IgD-negative memory B cell (primary cell): ENCODE results near the gene NAALADL2. TPM values are rescaled to one million over a fixed set of nuclear protein-coding genes. Genes with fewer than 3 reads are reported as not detected.

Source experiments
- H3K27ac Mint-ChIP-seq, 3 donors: one replicate each; pipeline ENCODE4 v1.8.0; 2020 to 2022; ENCODE audit warnings: mild to moderate bottlenecking in 3 of 3, mixed read lengths in 3 of 3, moderate library complexity in 1 of 3
- H3K27me3 Mint-ChIP-seq: one replicate; pipeline ENCODE4 v1.8.0; 2021; ENCODE audit warnings: mixed read lengths
- H3K36me3 Mint-ChIP-seq: one replicate; pipeline ENCODE4 v1.8.0; 2020; ENCODE audit warnings: mild to moderate bottlenecking, mixed read lengths
- H3K4me1 Mint-ChIP-seq, 3 donors: one replicate each; pipeline ENCODE4 v1.8.0; 2020 to 2022; ENCODE audit warnings: mixed read lengths in 3 of 3, mild to moderate bottlenecking in 1 of 3
- H3K4me3 Mint-ChIP-seq, 4 donors: one replicate each; pipeline ENCODE4 v1.8.0; 2020 to 2022; ENCODE audit warnings: mild to moderate bottlenecking in 4 of 4, mixed read lengths in 4 of 4, moderate library complexity in 3 of 4
- H3K9me3 Mint-ChIP-seq, 3 donors: one replicate each; pipeline ENCODE4 v1.8.0; 2020 to 2021; ENCODE audit warnings: mixed read lengths in 3 of 3, mild to moderate bottlenecking in 1 of 3
- polyA plus RNA-seq: library from polyadenylated mRNA; unstranded; fragments of 300-500 nt; fragmentation: Illumina TruSeq; gene quantifications from one replicate; pipeline ENCODE4 v1.2.3, GENCODE V29; 2021

Gene NAALADL2
- polyA plus RNA-seq, 1 donor from 2014 or later: not detected

DNA sequence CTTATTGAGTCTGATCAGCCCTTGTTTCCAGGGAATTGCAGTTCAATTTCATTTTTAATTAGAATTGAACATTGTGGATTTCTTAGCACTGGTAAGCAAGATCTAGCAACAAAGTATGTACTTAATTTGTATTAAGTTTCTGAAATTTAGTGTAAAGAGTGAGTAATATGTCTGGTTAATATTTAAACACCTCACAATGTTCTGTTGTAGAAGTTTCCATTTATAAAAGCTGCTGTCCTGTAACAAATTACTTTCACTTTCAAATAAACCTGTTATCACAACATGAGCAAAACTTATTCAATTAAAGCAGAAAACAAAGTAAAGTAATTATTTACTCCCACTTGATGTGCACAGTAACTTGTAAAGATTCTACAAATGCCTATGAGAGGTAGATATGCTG, 448.5 kb downstream of the NAALADL2 start:
- Mint-ChIP-seq H3K4me1 (no peaks in the 10 kb centered on the region), H3K9me3 (peaks cover 0 to 2% (median 0%) of the 10 kb centered on the region in 3 donors), H3K27ac (no peak overlapping the region), H3K36me3 (no peaks in the 10 kb centered on the region), H3K4me3 (no peak overlapping the region), H3K27me3 (no peaks in the 10 kb centered on the region)

DNA sequence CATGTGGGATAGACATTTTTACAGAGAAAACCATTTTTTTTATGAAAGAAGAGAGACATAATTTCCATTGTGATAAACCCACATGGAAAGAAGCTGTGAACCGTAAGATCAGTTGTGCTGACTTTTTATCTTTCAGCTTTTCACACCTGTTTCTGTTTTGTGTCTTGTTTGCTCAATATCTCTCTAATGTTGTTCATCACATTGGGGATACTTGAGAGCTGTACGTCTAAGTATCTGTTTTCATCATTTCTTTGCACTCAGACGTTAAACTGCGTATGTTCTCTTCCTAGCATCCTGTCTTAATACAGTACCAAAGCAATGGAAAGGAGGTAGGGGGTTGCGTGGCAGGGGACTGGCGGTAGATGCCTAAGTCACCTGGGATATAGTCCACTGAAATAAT, 449.0 kb downstream of the NAALADL2 start:
- H3K27ac Mint-ChIP-seq: no peak overlapping the region
- no peaks in the 10 kb centered on the region for H3K27me3 Mint-ChIP-seq
- H3K9me3 Mint-ChIP-seq: peaks cover 0 to 2% (median 0%) of the 10 kb centered on the region in 3 donors
- H3K36me3 Mint-ChIP-seq: no peaks in the 10 kb centered on the region
- no peaks in the 10 kb centered on the region for H3K4me1 Mint-ChIP-seq
- no peak overlapping the region for H3K4me3 Mint-ChIP-seq

DNA sequence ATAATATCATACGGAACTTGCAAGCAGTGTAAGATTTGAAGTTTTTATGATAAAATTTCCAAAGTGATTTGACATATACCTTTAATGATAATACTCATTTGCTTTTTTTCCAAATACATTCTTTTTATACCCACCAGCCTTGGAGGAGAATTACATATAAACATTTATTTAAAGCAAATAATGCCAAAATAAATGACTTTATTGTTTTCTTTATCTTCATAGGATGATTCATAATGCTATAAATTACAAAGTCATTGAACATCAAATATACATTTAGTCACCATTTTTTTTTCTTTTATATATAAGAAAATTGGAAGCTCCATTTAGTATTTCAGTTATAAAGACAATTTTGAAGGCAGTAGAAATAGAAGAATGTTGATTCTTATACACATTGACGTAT, 450.9 kb downstream of the NAALADL2 start:
- H3K9me3 Mint-ChIP-seq: peaks cover 0 to 2% (median 0%) of the 10 kb centered on the region in 3 donors
- H3K27me3 Mint-ChIP-seq: no peaks in the 10 kb centered on the region
- no peak overlapping the region for H3K4me3 Mint-ChIP-seq
- no peaks in the 10 kb centered on the region for H3K36me3 Mint-ChIP-seq
- no peak overlapping the region for H3K27ac Mint-ChIP-seq
- H3K4me1 Mint-ChIP-seq: no peaks in the 10 kb centered on the region

DNA sequence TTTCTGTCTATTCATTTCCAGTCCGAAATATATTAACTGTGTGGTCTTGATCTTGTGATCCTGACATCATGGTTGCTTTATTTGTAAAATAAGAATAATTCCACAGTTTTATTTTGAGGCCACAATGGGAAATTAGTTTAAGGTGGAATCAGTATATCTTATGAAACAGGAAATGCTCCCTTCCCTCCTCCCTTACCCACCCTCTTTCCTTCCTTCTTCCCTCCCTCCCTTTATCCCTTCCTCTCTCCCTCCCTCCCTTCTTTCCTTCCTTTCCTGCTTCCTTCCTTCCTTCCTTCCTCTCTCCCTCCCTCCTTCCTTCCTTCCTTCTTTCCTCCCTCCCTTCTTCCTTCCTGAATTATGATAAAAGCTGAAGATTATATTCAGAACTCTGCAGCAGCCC, 452.3 kb downstream of the NAALADL2 start:
- peak overlapping the region in 1 of 3 donors; percentile 47 for H3K27ac Mint-ChIP-seq
- H3K36me3 Mint-ChIP-seq: no peaks in the 10 kb centered on the region
- H3K27me3 Mint-ChIP-seq: no peaks in the 10 kb centered on the region
- H3K9me3 Mint-ChIP-seq: peaks cover 0 to 2% (median 0%) of the 10 kb centered on the region in 3 donors
- H3K4me1 Mint-ChIP-seq: no peaks in the 10 kb centered on the region
- no peak overlapping the region for H3K4me3 Mint-ChIP-seq

DNA sequence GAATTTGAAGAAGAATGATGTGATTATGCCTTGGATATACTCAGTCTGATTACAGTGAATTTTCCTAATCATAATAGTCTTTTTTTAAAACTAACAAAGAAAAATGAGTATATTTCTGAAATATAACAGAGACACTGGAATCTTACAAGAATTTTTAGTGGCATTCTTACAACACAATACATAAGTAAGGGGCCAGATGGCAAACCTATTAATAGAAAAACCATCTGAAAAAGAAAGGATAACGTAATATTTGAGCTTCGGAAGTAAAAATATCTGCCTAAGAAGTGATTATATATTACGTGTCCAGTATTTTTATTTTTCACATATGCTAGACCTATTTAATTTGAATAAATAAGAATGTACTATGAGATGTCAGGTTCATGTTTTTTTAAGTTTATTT, 452.8 kb downstream of the NAALADL2 start:
- Mint-ChIP-seq H3K27ac (no peak overlapping the region), H3K4me1 (no peaks in the 10 kb centered on the region), H3K9me3 (peaks cover 0 to 2% (median 0%) of the 10 kb centered on the region in 3 donors), H3K36me3 (no peaks in the 10 kb centered on the region), H3K27me3 (no peaks in the 10 kb centered on the region), H3K4me3 (no peak overlapping the region)

DNA sequence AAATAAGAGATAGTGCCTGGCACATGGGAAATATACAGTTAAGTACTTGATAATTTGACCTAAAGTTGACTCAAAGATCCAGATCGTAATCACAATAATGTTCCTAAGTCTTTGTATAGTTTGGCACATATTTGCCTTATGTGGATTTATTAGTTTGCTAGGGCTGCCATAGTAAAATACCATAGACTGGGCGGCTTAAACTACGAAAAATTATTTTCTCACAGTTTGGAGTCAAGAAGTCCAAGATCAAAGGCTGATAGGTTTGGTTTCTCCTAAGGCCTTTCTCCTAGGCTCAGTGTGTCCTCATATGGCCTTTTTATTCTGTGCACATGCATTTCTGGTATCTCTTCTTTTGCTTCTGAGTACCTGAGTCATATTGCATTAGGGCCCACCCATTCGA, 453.7 kb downstream of the NAALADL2 start:
- H3K36me3 Mint-ChIP-seq: no peaks in the 10 kb centered on the region
- H3K27ac Mint-ChIP-seq: peak overlapping the region in 1 of 3 donors; percentile 28
- no peaks in the 10 kb centered on the region for H3K27me3 Mint-ChIP-seq
- no peaks in the 10 kb centered on the region for H3K4me1 Mint-ChIP-seq
- peaks cover 0 to 2% (median 0%) of the 10 kb centered on the region in 3 donors for H3K9me3 Mint-ChIP-seq
- no peak overlapping the region for H3K4me3 Mint-ChIP-seq

DNA sequence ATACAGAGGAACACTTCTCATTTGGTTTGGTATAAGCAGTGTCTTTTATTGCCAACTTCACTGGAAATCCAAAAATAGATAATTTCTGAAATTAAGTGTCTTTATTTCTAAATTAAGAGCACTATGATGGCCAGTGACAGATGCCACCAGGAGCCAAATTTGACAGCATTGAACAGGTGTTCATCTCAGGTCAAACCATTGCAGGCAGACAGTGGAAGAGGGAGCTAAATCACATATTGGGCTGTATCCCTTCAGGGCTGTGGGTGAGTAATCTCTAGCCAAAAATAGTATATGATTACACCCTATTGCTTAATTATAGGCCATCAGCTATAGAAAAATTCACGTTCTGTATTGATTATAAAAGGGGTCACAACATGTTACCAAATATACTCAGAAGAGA, 457.7 kb downstream of the NAALADL2 start:
- Mint-ChIP-seq H3K9me3 (peaks cover 0 to 1% (median 0%) of the 10 kb centered on the region in 3 donors), H3K4me3 (no peak overlapping the region), H3K27ac (no peak overlapping the region), H3K4me1 (no peaks in the 10 kb centered on the region), H3K27me3 (no peaks in the 10 kb centered on the region), H3K36me3 (no peaks in the 10 kb centered on the region)

DNA sequence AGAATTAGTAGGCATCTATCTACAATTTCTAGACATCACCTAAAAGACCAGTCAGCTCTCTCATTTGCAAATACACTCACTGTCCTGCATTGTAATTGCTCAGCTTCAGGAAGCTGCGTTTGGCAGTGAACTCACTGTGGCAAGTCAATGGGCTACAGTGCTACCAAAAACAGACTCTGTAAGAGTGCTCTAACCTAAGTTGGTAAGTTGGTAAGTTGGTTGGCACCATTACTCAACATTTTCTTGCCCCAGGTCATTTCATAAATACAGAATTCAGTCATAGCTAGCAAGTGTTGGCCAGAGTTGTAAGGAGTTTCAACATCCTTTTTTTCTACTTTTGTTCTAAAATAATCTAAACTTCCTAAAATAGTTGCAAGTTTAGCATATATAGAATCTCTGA, 466.3 kb downstream of the NAALADL2 start:
- Mint-ChIP-seq H3K4me1 (no peaks in the 10 kb centered on the region), H3K4me3 (no peak overlapping the region), H3K36me3 (no peaks in the 10 kb centered on the region), H3K27ac (no peak overlapping the region), H3K9me3 (peaks cover 1 to 11% (median 2%) of the 10 kb centered on the region in 3 donors), H3K27me3 (no peaks in the 10 kb centered on the region)

DNA sequence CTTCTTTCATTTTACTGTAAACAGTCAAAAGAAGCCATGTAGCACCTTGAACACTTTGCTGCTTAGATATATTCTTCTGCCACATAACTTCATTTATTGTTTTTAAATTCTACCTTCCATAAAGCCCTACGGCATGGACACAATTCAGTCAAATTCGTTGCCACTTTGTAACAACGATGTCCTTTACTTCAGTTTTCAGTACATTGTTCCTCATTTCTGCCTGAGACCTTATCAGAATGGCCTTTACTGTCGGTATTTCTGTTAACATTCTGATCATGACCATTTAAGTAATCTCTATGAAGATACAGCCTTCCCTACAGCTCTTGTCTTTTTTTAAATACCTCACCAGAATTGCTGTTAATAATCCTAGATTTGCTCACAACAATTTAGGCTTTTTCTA, 466.9 kb downstream of the NAALADL2 start:
- Mint-ChIP-seq H3K4me1 (no peaks in the 10 kb centered on the region), H3K4me3 (no peak overlapping the region), H3K27me3 (no peaks in the 10 kb centered on the region), H3K36me3 (no peaks in the 10 kb centered on the region), H3K27ac (no peak overlapping the region), H3K9me3 (peaks cover 1 to 11% (median 2%) of the 10 kb centered on the region in 3 donors)

DNA sequence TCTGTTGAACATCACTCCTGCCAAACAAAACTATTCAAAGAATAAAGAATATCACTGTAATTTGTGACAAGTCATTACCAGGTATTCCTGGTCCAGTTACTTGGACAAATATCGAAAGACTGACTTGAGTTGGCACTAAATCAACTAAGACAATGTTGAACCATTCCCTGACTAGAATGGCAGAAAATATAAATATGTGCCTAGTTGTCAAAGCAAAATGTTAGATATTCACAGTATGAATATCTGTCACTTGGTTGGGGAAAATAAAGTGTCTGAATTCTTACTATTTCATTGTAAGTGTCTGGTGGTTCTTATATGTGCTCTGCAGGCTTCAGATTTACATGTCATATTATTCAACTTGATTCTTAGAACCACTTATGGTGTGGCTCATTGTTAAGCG, 470.2 kb downstream of the NAALADL2 start:
- Mint-ChIP-seq H3K4me3 (no peak overlapping the region), H3K36me3 (no peaks in the 10 kb centered on the region), H3K4me1 (no peaks in the 10 kb centered on the region), H3K27ac (no peak overlapping the region), H3K27me3 (no peaks in the 10 kb centered on the region), H3K9me3 (peaks cover 2 to 15% (median 4%) of the 10 kb centered on the region in 3 donors)

DNA sequence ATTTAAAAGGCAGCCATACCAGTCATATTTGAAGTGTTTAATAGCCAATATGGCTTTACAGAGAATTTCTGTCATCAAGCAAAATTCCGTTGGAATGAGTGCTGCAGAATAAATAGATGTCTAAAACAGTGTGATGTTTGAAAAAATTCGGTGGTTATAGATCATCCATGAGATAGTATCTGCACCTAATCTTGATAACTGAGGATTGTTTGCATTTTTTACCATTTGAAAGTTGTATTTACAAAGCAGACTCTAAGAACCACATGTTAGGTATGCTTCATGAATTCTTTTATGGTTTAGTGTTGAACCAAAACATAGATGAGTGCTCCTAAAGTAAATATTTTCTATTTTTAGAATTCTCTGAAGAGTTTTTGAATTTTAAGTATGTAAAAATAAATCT, 476.1 kb downstream of the NAALADL2 start:
- Mint-ChIP-seq H3K4me1 (no peaks in the 10 kb centered on the region), H3K36me3 (no peaks in the 10 kb centered on the region), H3K4me3 (no peak overlapping the region), H3K27me3 (no peaks in the 10 kb centered on the region), H3K9me3 (peaks cover 0 to 26% (median 8%) of the 10 kb centered on the region in 3 donors), H3K27ac (no peak overlapping the region)

DNA sequence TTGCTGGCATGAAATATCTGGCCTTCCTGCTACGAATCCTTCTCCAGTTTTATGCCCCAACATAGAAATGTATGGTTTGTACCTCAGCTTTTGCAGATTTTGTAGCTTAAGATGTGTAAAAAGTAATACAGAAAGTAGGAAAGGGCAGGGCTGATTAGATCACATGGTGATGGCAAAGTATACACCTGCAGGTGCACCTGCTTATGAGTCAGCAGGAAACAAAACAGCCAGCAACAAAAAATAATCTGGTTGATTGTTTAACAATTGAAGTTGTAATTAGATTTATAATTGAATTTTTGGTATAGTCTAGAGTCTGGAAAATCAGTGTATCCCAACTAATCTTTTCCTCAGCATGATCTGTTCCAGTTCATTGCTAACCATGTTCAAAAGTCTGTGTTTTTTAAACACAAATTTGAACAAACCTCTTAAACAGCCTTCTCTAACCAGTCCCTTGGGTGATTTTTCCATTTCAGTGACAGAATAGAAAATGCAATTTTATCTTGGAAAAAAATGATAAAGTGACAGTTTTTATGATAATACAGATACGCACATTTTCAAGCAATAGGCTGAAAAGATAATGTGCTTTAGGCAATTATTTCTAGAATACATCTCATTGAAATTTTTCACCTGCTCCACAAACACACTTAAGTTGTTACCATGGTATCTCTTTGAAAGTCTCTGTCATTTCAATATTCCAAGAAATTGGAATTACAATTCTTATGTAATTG, 477.4 kb downstream of the NAALADL2 start:
- H3K27ac Mint-ChIP-seq: no peak overlapping the region
- H3K4me3 Mint-ChIP-seq: no peak overlapping the region
- peaks cover 0 to 29% (median 5%) of the 10 kb centered on the region in 3 donors for H3K9me3 Mint-ChIP-seq
- H3K36me3 Mint-ChIP-seq: no peaks in the 10 kb centered on the region
- H3K27me3 Mint-ChIP-seq: no peaks in the 10 kb centered on the region
- H3K4me1 Mint-ChIP-seq: no peaks in the 10 kb centered on the region

DNA sequence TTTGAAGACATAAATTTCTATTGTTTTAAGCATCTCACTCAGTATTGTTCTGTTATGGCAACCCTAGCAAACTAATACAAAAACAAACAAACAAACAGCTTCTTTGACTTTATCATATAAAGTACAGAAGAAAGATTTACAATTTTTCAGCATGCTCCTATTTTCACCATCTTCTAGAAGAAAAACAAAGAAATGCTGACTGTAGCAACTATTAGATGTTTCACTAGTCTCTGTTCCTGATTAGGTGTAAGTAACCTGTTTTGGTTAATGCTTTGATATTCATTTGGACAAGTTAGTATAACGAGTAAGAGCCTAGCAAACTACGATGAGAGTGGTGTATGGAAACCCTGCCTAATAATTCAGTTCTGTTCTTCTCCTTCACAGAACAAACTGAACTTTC, 478.5 kb downstream of the NAALADL2 start:
- Mint-ChIP-seq H3K27me3 (no peaks in the 10 kb centered on the region), H3K27ac (no peak overlapping the region), H3K9me3 (peaks cover under 1 to 26% (median 5%) of the 10 kb centered on the region in 3 donors), H3K36me3 (no peaks in the 10 kb centered on the region), H3K4me3 (no peak overlapping the region), H3K4me1 (no peaks in the 10 kb centered on the region)

DNA sequence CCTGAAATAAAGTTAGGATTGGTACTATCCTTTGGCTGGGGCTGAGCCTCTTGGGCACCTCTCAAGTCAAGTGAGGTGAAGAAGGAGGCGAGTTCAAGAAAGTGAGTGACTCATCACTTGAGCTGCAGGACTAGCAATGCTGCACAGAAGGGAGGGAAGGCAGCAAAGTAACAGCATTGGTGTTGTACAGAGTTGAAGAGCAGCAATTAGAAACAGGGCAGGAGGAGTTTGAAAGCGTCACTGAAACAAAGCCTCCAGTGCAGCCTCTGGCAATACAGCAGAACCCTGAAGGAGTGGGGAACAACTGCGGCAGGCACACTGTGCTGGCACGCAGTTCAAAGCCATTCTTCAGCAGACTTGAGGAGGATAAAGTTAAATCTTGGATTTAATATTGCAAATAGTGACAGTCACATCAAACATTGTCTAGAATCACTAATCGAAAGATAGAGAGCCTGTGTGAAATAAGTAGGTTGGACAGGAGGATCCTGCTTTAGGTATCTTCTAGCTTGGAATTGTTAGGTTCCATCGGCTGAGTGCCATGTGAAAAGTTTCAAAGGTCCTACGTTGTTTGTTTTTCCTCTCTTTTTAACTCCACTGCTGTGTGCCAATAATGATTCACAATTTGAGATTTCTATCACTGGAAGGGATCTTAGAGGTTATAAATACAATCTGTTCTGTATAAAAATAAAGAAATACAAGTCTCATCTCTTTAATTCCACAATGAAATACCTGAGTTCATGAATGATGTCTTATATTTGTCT, 479.8 kb downstream of the NAALADL2 start:
- H3K27ac Mint-ChIP-seq: no peak overlapping the region
- no peaks in the 10 kb centered on the region for H3K4me1 Mint-ChIP-seq
- H3K27me3 Mint-ChIP-seq: no peaks in the 10 kb centered on the region
- no peaks in the 10 kb centered on the region for H3K36me3 Mint-ChIP-seq
- H3K9me3 Mint-ChIP-seq: peaks cover 2 to 25% (median 5%) of the 10 kb centered on the region in 3 donors
- H3K4me3 Mint-ChIP-seq: no peak overlapping the region

DNA sequence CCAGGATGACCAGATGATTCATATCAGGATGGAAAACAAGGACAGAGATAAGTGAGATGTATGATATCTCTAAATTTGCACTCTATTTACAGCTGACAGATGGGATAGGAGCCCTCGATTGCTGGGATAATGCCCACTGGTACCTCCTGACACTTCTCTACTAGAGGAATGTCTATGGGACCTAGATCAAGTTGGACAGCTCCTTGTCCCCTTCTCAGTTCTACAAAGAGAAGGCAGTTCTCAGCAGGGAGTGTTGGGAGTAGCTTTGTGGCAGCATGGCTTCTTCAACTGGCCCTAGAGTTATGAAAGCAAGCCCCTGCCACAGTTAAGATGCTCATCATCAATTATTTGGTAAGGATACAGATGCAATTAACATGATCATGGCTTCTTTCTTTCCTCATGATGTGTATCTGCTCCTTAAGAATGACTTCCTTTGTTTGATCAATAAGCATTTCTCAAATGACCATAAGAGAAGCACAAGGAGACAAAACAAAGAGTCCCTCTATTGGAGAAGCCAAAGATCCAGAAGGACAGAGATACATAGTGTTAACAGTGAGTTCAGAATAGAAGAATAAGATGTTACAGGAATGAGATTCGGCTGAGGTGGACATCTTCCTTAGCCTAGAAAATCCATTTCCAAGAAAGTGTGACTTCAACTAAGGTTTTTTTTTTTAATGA, 481.3 kb downstream of the NAALADL2 start:
- H3K4me1 Mint-ChIP-seq: no peaks in the 10 kb centered on the region
- H3K9me3 Mint-ChIP-seq: peaks cover 2 to 25% (median 5%) of the 10 kb centered on the region in 3 donors
- no peaks in the 10 kb centered on the region for H3K36me3 Mint-ChIP-seq
- H3K27me3 Mint-ChIP-seq: no peaks in the 10 kb centered on the region
- no peak overlapping the region for H3K27ac Mint-ChIP-seq
- no peak overlapping the region for H3K4me3 Mint-ChIP-seq
